A673 (cell line): Measurements from ENCODE around the gene ADAMTS1. TPM values are rescaled to one million over a fixed set of nuclear protein-coding genes. Genes with fewer than 3 reads are reported as not detected.

Experiments used
- BruUV-seq: library from RNA; stranded (reverse); fragments of 400-500 nt; replicated peaks from 2 replicates; lab custom pipeline; 2021; lab: Mats Ljungman, UMichigan
- CTCF ChIA-PET: fragments of 300-600 bp; sonication (Branson Sonifier 250); formaldehyde crosslinking; loops from one replicate; lab custom pipeline; 2022; ENCODE audit warnings: antibody characterized with exemption; lab: Charles Lee
- POLR2A ChIA-PET: fragments of 300-600 bp; sonication (Branson Sonifier 250); formaldehyde crosslinking; loops from one replicate; lab custom pipeline; 2022; ENCODE audit warnings: antibody characterized with exemption; ENCODE audit not compliant: low non-redundant PET; lab: Charles Lee
- DNase-seq: peaks from one replicate; pipeline ENCODE4 v3.0.0-alpha.2; 2015; ENCODE audit warnings: low spot score
- H3K27ac ChIP-seq: fragments of 200-600 bp; sonication (generic); 2 replicates; pipeline ENCODE4 v1.5.1; 2016; ENCODE audit warnings: mixed run types, low read depth, mild to moderate bottlenecking, mixed read lengths, antibody characterized with exemption, low read length; ENCODE audit not compliant: poor library complexity, severe bottlenecking
- H3K27me3 ChIP-seq: fragments of 200-600 bp; sonication (generic); replicated peaks from 2 replicates; pipeline ENCODE4 v1.6.1; 2017; ENCODE audit warnings: mixed run types, low read depth, mild to moderate bottlenecking, mixed read lengths, antibody characterized with exemption, low read length; ENCODE audit not compliant: insufficient read depth, poor library complexity
- H3K36me3 ChIP-seq: fragments of 200-600 bp; sonication (generic); 2 replicates; pipeline ENCODE4 v1.6.1; 2016; ENCODE audit warnings: mixed run types, mild to moderate bottlenecking, mixed read lengths, antibody characterized with exemption, low read length; ENCODE audit not compliant: insufficient read depth, poor library complexity, severe bottlenecking
- H3K4me1 ChIP-seq: fragments of 200-600 bp; sonication (generic); 2 replicates; pipeline ENCODE4 v1.6.1; 2017; ENCODE audit warnings: mixed run types, mild to moderate bottlenecking, mixed read lengths, antibody characterized with exemption, low read length; ENCODE audit not compliant: insufficient read depth, poor library complexity, severe bottlenecking
- H3K4me3 ChIP-seq: fragments of 200-600 bp; sonication (generic); 2 replicates; pipeline ENCODE4 v1.5.1; 2016; ENCODE audit warnings: low read depth, mixed run types, mild to moderate bottlenecking, mixed read lengths, low read length; ENCODE audit not compliant: poor library complexity, severe bottlenecking
- H3K9me3 ChIP-seq: fragments of 200-600 bp; sonication (generic); 2 replicates; pipeline ENCODE4 v1.6.1; 2016; ENCODE audit warnings: mixed run types, low read depth, mild to moderate bottlenecking, mixed read lengths, antibody characterized with exemption, low read length; ENCODE audit not compliant: poor library complexity, severe bottlenecking
- EZH2 ChIP-seq: fragments of 200-600 bp; sonication (generic); IDR thresholded peaks from 2 replicates; pipeline ENCODE4 v1.6.1; 2017; ENCODE audit warnings: borderline replicate concordance, low read depth, mild to moderate bottlenecking, mixed read lengths, antibody characterized with exemption, low read length; ENCODE audit not compliant: poor library complexity, severe bottlenecking
- intact Hi-C: fragments of 100-400 bp; cut with micrococcal nuclease; formaldehyde crosslinking; loops from one replicate; pipeline ENCODE4 v1.10.0; 2022; ENCODE audit not compliant: unreplicated experiment
- total RNA-seq: library from RNA; stranded (reverse); gene quantifications from 2 replicates; pipeline ENCODE4 v1.2.3, GENCODE V29; 2021
- TF ChIP-seq, protein P1 (sequence below): fragments of 300-800, 200-600 bp; sonication (generic); conservative IDR thresholded peaks from 2 replicates; pipeline ENCODE4 v1.5.1; 2017; ENCODE audit warnings: low read depth, mild to moderate bottlenecking, antibody characterized with exemption, low read length, moderate library complexity, mixed read lengths

Gene ADAMTS1
- total RNA-seq, 1 experiment from 2014 or later = 17.9 TPM

DNA sequence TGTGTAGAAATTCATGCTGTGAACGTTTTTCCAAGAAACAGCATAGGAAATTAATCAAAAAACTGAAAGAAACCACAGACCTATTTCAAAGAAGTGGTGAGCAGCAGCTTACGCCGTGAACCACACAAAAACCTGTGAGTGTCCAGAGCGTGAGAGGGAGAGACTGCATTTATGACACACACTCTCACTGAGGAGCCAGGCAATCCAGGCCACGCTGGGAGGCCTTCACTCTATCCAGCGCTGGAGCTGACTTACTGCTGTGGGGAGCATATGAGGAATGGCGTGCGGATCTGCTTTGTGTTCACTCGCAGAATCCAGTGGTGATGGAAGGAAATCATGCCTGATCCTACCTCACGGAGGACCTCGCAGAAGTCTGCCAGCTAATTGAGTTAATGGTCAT is 12.7 kb downstream of the ADAMTS1 start:
- no peak overlapping the region for H3K27ac ChIP-seq
- POLR2A ChIA-PET = no interaction called here
- H3K9me3 ChIP-seq = no peaks in the 10 kb centered on the region
- no TSS peak for BruUV-seq
- H3K27me3 ChIP-seq = no peaks in the 10 kb centered on the region
- CTCF ChIA-PET = no interaction called here
- TF ChIP-seq, protein P1, sequence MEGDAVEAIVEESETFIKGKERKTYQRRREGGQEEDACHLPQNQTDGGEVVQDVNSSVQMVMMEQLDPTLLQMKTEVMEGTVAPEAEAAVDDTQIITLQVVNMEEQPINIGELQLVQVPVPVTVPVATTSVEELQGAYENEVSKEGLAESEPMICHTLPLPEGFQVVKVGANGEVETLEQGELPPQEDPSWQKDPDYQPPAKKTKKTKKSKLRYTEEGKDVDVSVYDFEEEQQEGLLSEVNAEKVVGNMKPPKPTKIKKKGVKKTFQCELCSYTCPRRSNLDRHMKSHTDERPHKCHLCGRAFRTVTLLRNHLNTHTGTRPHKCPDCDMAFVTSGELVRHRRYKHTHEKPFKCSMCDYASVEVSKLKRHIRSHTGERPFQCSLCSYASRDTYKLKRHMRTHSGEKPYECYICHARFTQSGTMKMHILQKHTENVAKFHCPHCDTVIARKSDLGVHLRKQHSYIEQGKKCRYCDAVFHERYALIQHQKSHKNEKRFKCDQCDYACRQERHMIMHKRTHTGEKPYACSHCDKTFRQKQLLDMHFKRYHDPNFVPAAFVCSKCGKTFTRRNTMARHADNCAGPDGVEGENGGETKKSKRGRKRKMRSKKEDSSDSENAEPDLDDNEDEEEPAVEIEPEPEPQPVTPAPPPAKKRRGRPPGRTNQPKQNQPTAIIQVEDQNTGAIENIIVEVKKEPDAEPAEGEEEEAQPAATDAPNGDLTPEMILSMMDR = no peak
- TF ChIP-seq EZH2 = no peak
- peaks cover 18% of the 10 kb centered on the region for H3K36me3 ChIP-seq
- no peak for DNase-seq
- no peak overlapping the region for H3K4me3 ChIP-seq
- no peaks in the 10 kb centered on the region for H3K4me1 ChIP-seq
- intact Hi-C loops = no loop called here

DNA sequence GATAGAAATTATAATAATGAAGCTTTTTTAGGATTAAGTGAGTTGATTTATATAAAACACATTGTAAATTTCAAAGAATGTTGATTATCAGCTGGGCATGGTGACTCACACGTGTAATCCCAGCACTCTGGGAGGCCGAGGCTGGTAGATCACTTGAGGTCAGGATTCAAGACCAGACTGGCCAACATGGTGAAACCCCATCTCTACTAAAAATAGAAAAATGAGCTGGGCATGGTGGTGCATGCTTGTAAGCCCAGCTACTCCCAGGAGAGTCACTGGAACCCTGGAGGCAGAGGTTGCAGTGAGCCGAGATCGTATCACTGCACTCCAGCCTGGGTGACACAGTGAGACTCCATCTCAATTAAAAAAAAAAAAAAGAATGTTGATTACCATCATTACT is 18.4 kb downstream of the ADAMTS1 start:
- TF ChIP-seq EZH2 = no peak
- TF ChIP-seq, protein P1 = no peak
- Histone ChIP-seq H3K4me3 (no peak overlapping the region), H3K4me1 (peaks cover 4% of the 10 kb centered on the region), H3K36me3 (no peaks in the 10 kb centered on the region), H3K27ac (no peak overlapping the region), H3K27me3 (no peaks in the 10 kb centered on the region), H3K9me3 (peaks cover 6% of the 10 kb centered on the region)
- CTCF ChIA-PET = no interaction called here
- POLR2A ChIA-PET = no interaction called here
- BruUV-seq = no TSS peak
- DNase-seq = no peak
- intact Hi-C loops = no loop called here

- TF ChIP-seq, protein P1 = no peak
- TF ChIP-seq EZH2 = no peak
- H3K27me3 ChIP-seq = no peaks in the 10 kb centered on the region
- H3K4me3 ChIP-seq = no peak overlapping the region
- BruUV-seq = no TSS peak
- H3K4me1 ChIP-seq = peaks cover 4% of the 10 kb centered on the region
- H3K9me3 ChIP-seq = no peaks in the 10 kb centered on the region
- ChIA-PET CTCF (no interaction called here), POLR2A (interaction anchor here (0.7 kb wide), 1 partner anchor 1284 kb away, joined by 3 read pairs; no protein-coding TSS in a partner anchor)
- DNase-seq = no peak
- intact Hi-C loops = no loop called here
- no peak overlapping the region for H3K27ac ChIP-seq
- no peaks in the 10 kb centered on the region for H3K36me3 ChIP-seq
These were observed 24.7 kb downstream of the ADAMTS1 start for GRCh38 chr21:26820509-26820908.
